ENCODE results near the gene TMEM143. TPM values are rescaled to one million over a fixed set of nuclear protein-coding genes. Genes with fewer than 3 reads are reported as not detected.
"Not testable (repeated sequence)": the region's sequence is repeated elsewhere in the genome, so short reads cannot be mapped to it uniquely, and the experiment has no call there.

Gene TMEM143
- total RNA-seq, 1 donor, result 3.0 TPM

DNA sequence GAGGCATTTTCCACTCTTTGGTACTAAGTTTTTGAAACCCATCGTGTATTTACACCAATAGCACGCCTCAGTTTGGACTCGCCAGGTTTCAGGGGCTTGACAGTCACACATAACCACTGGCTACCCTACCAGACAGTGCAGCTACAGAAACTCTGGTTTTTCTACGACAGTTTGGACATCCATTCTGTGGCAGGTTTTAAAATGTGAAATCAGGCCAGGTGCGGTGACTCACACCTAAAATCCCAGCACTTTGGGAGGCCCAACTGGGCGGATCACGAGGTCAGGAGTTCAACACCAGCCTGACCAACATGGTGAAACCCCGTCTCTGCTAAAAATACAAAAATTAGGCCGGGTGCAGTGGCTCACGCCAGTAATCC lies 14.4 kb upstream of the TMEM143 start:
- TF ChIP-seq, protein P1, sequence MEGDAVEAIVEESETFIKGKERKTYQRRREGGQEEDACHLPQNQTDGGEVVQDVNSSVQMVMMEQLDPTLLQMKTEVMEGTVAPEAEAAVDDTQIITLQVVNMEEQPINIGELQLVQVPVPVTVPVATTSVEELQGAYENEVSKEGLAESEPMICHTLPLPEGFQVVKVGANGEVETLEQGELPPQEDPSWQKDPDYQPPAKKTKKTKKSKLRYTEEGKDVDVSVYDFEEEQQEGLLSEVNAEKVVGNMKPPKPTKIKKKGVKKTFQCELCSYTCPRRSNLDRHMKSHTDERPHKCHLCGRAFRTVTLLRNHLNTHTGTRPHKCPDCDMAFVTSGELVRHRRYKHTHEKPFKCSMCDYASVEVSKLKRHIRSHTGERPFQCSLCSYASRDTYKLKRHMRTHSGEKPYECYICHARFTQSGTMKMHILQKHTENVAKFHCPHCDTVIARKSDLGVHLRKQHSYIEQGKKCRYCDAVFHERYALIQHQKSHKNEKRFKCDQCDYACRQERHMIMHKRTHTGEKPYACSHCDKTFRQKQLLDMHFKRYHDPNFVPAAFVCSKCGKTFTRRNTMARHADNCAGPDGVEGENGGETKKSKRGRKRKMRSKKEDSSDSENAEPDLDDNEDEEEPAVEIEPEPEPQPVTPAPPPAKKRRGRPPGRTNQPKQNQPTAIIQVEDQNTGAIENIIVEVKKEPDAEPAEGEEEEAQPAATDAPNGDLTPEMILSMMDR (IDR thresholded peaks at IDR 0.05; ENCODE audit: insufficient read depth, low read depth, low read length), result no peak
- no peak overlapping the region for H3K4me3 ChIP-seq (ENCODE audit: low read depth, low read length)
- DNase-seq (ENCODE audit: low read depth), result no peak

DNA sequence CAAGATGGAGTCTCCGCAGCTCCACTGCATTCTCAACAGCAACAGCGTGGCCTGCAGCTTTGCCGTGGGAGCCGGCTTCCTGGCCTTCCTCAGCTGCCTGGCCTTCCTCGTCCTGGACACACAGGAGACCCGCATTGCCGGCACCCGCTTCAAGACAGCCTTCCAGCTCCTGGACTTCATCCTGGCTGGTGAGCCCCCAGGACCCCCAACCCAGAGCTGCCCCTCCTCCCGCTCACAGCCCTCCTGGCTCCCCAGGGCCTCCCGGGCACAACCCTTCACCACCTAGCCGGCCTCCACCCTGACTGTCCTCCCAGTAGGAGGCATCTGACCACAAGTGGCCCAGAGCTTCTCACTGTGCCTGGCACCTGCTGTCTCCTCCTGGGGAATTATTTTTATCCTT lies 9.8 kb upstream of the TMEM143 start:
- TF ChIP-seq, protein P1 (IDR thresholded peaks at IDR 0.05; ENCODE audit: insufficient read depth, low read depth, low read length), result no peak
- no peak overlapping the region for H3K4me3 ChIP-seq (ENCODE audit: low read depth, low read length)
- no peak for DNase-seq (ENCODE audit: low read depth)

DNA sequence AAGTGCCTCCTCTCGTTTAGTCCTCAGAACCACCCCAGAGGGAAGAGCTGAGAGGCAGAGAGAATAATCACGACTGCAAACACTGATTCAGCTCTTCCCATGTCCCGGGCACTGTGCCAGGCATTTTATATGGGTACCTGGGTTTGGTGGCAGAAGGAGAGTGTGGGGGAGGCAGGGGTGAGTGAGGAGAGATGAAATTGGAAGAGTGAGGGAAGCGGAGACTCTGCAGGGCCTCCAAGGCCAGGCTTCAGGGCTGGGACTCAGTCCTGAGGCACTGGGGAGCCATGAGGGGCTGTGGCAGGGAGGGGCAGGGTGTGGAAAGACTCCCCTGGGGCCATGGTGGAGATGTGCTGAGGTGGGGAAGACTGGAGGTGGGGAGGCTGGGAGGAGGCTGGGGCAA lies 9.2 kb upstream of the TMEM143 start:
- no peak for DNase-seq (ENCODE audit: low read depth)
- TF ChIP-seq, protein P1 (IDR thresholded peaks at IDR 0.05; ENCODE audit: insufficient read depth, low read depth, low read length), result no peak
- H3K4me3 ChIP-seq (ENCODE audit: low read depth, low read length), result no peak overlapping the region

DNA sequence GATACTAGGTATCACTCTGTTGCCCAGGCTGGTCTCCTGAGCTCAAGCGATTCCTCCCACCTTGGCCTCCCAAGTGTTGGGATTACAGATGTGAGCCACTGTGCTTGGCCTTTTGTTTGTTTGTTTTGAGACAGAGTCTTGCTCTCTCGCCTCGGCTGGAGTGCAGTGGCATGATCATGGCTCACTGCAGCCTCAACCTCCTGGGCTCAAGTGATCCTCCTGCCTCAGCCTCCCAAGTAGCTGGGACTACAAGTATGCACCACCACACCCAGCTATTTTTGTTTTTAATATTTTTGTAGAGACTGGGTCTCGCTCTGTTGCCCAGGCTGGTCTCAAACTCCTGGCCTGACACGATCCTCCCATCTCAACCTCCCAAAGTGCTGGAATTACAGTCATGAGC lies 8.0 kb upstream of the TMEM143 start:
- DNase-seq (ENCODE audit: low read depth); H3K4me3 ChIP-seq (ENCODE audit: low read depth, low read length): not testable (repeated sequence)

DNA sequence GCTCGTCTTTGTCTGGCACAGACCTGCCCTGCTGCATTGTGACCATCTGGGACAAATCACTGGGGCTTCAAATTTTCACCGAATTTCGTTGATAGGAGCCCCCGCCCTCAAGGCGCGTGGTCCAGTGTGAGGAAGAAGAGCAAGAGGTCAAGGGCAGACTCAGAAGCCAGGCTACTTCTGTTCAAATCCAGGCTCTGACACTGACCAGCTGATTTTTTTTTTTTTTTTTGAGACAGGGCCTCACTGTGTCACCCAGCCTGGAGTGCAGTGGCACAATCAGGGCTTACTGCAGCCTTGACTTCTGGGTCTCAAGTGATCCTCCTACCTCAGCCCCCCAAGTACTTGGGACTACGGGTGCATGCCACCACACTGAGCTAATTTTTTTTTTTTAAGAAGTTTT lies 7.6 kb upstream of the TMEM143 start:
- TF ChIP-seq, protein P1 (IDR thresholded peaks at IDR 0.05; ENCODE audit: insufficient read depth, low read depth, low read length), result no peak
- H3K4me3 ChIP-seq (ENCODE audit: low read depth, low read length), result no peak overlapping the region
- DNase-seq (ENCODE audit: low read depth), result no peak

DNA sequence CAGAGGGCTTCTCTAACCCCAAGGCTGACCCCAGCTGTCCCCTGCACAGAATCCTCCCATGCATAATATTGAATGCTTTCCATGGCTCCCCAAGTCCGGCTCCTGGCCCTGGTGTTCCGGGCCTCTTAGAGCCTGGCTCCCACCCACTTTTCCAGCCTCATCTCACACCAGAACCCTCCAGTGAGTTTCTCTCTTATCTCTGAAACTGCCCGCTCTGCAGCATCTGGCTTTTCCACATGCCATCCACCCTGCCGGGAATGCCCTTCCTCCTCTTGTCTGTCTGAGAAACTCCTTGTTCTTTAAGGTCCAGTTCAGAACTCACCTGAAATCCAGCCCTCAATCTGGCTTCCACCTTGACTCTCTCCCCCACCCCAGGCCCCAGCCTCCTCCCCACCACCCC lies 7.2 kb upstream of the TMEM143 start:
- no peak overlapping the region for H3K4me3 ChIP-seq (ENCODE audit: low read depth, low read length)
- DNase-seq (ENCODE audit: low read depth), result no peak
- TF ChIP-seq, protein P1 (IDR thresholded peaks at IDR 0.05; ENCODE audit: insufficient read depth, low read depth, low read length), result no peak

DNA sequence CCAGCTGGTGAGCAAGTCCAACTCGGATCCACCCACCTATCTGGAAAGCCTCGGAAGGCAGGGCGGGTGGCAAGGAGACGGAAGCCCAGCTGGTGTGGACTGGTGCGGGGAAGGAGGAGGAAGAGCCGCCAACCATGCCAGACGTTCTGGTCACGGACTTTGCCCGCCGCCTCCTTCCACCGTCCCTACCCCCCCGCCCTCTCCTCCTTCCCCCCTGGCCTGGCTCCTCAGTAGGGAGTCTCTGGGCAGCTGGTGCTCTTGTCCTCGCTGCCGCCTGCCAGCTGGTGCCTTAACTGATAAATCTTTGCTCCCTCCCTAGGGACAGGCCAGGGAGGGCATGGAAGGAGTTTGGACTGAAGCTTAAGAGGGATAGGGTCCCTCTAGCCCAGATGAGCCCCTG lies 5.2 kb upstream of the TMEM143 start:
- TF ChIP-seq, protein P1 (IDR thresholded peaks at IDR 0.05; ENCODE audit: insufficient read depth, low read depth, low read length), result no peak
- H3K4me3 ChIP-seq (ENCODE audit: low read depth, low read length), result no peak overlapping the region
- no peak for DNase-seq (ENCODE audit: low read depth)
